ENCODE data around the gene TASL.
"Not testable (repeated sequence)": the region's sequence is repeated elsewhere in the genome, so short reads cannot be mapped to it uniquely, and the experiment has no call there.

The TASL gene

DNA sequence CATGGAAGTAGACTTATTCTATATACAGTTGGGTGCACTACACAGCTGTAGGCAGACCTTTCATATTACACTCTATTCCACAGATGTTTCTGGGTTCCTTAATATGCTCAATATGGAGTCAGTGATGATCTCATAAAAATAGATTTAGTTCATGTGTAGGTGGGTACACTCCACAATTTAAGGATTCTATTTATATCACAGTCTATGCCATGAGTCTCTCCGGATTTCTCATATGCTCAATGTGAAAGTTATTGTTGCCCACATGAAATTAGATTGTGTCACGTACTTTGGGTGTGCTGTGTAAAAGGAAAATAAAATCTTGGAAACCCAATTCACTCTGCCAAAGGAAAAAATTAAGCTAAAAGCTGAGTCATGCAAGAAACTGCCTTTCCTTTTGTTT is 32.5 kb upstream of the TASL start:
- FAIRE-seq (no peak), DNase-seq (ENCODE audit: insufficient read length, low spot score) (no peak)
- no peak for TF ChIP-seq SPI1 (IDR thresholded peaks at IDR 0.05; ENCODE audit: low read depth, low read length)
- TF ChIP-seq TAF1 (IDR thresholded peaks at IDR 0.05; ENCODE audit: low read depth, low read length), result no peak
- no peak for TF ChIP-seq POLR2A (IDR thresholded peaks at IDR 0.05; ENCODE audit: low read depth, low read length)
- TF ChIP-seq PAX5 (IDR thresholded peaks at IDR 0.05; ENCODE audit: insufficient read depth, low read length, severe bottlenecking), result no peak
- no peak for TF ChIP-seq POLR2AphosphoS5 (IDR thresholded peaks at IDR 0.05; ENCODE audit: low read depth, low read length)
- TF ChIP-seq POU2F2 (IDR thresholded peaks at IDR 0.05; ENCODE audit: low read depth, low read length), result no peak

DNA sequence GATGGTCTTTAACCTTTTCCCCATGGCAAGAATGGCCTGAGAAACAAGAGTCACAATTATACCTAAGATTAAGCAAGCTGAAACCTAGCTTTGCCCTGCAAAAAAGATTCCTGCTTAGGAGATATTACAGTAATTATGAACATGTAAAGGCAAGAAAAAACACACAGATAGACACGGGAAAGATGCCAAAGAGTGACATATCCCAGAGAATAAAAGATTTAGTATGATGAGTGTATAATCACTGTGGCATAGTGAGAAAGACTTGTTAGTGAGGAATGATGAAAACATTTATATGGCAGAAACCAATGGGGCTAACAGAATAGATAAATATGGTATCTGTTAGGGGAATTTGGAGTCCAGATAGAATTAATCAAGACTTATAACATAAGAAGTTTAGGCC is 29.6 kb upstream of the TASL start:
- FAIRE-seq, result no peak
- no peak for DNase-seq (ENCODE audit: insufficient read length, low spot score)
- TF ChIP-seq TAF1 (IDR thresholded peaks at IDR 0.05; ENCODE audit: low read depth, low read length) (no peak), POLR2A (IDR thresholded peaks at IDR 0.05; ENCODE audit: low read depth, low read length) (no peak), PAX5 (IDR thresholded peaks at IDR 0.05; ENCODE audit: insufficient read depth, low read length, severe bottlenecking) (no peak), SPI1 (IDR thresholded peaks at IDR 0.05; ENCODE audit: low read depth, low read length) (no peak)

- not testable (repeated sequence) for DNase-seq (ENCODE audit: insufficient read length, low spot score)
- FAIRE-seq, result peak; percentile 94
Observed at GRCh38 chrX:30600269-30601176, 23.0 kb upstream of the TASL start.

DNA sequence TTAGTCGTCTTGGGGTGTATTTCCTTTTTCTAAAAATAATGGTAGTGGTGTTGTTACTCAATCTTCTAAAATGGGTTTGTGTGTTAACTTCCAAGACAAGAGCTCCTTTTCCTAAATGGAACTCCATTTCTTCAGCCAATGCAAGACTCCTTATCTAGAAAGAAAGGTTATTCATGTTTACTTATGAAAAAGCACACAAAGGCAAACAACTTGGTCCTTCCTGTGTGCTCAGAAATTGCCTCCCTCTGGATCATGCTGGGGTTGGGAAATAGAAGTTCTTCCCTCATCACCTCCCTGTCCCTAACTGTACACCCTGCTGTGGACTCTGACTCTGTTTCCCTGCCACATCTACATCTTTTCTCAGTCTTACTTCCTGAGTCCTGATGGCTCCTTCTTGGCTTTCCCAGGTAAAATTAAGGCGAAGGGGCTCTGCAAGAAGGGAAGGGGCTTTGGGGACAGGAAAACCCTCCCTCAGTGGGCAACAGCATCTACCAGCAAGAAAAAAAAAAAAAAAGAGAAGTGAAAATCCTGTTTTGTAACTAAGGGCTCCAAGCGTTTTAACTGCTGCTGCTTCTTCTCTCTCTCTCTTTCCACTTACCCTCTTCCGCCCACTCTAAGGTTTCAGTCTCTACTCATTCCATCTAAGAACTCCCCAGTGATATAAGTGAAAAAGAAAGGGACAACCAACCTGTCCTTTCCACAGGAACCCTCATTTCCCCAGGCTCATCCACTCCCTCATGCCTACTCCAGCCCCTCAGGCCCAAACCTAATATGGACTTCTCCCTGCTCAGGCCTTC is 19.8 kb upstream of the TASL start:
- TF ChIP-seq TAF1 (IDR thresholded peaks at IDR 0.05; ENCODE audit: low read depth, low read length) (no peak), POLR2AphosphoS5 (IDR thresholded peaks at IDR 0.05; ENCODE audit: low read depth, low read length) (no peak), POU2F2 (IDR thresholded peaks at IDR 0.05; ENCODE audit: low read depth, low read length) (0 out of 2 replicates have a peak, but pooled peaks have one; percentile 17), POLR2A (IDR thresholded peaks at IDR 0.05; ENCODE audit: low read depth, low read length) (no peak), SPI1 (IDR thresholded peaks at IDR 0.05; ENCODE audit: low read depth, low read length) (peak; percentile 95), PAX5 (IDR thresholded peaks at IDR 0.05; ENCODE audit: insufficient read depth, low read length, severe bottlenecking) (no peak)
- DNase-seq (ENCODE audit: insufficient read length, low spot score) (no peak), FAIRE-seq (peak; percentile 23)

- no peak for DNase-seq (ENCODE audit: insufficient read length, low spot score)
- FAIRE-seq, result peak; percentile 56
- no peak for TF ChIP-seq POU2F2 (IDR thresholded peaks at IDR 0.05; ENCODE audit: low read depth, low read length)
- TF ChIP-seq SPI1 (IDR thresholded peaks at IDR 0.05; ENCODE audit: low read depth, low read length), result no peak
Observed at GRCh38 chrX:30593440-30594200, 16.1 kb upstream of the TASL start.

- no peak for FAIRE-seq
- TF ChIP-seq PAX5 (IDR thresholded peaks at IDR 0.05; ENCODE audit: insufficient read depth, low read length, severe bottlenecking), result no peak
- no peak for TF ChIP-seq POLR2AphosphoS5 (IDR thresholded peaks at IDR 0.05; ENCODE audit: low read depth, low read length)
- TF ChIP-seq TAF1 (IDR thresholded peaks at IDR 0.05; ENCODE audit: low read depth, low read length), result no peak
- no peak for TF ChIP-seq POU2F2 (IDR thresholded peaks at IDR 0.05; ENCODE audit: low read depth, low read length)
- TF ChIP-seq SPI1 (IDR thresholded peaks at IDR 0.05; ENCODE audit: low read depth, low read length), result no peak
- no peak for TF ChIP-seq POLR2A (IDR thresholded peaks at IDR 0.05; ENCODE audit: low read depth, low read length)
- DNase-seq (ENCODE audit: insufficient read length, low spot score), result no peak
Observed at GRCh38 chrX:30592831-30593230, 15.3 kb upstream of the TASL start.

DNA sequence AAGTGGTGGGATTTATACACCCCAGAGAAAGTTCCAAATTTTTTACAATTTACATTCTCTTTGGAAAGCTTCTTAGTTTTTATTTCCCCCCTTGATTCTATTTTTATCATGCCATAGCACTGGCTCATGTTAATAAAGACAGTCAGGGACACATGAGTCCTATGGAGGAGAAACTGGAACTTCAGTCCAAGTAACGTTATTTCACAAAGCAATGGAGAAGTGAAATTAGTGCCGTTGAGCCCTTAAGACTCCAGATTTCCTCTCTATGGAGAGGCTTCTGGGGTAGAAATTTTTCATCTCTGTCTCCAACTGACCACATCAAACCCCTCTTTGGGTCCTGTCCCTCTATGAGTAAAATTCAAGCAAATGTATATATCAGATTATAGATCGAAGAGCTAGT is 12.8 kb upstream of the TASL start:
- no peak for DNase-seq (ENCODE audit: insufficient read length, low spot score)
- TF ChIP-seq SPI1 (IDR thresholded peaks at IDR 0.05; ENCODE audit: low read depth, low read length) (peak; percentile 66), POU2F2 (IDR thresholded peaks at IDR 0.05; ENCODE audit: low read depth, low read length) (no peak)
- no peak for FAIRE-seq

DNA sequence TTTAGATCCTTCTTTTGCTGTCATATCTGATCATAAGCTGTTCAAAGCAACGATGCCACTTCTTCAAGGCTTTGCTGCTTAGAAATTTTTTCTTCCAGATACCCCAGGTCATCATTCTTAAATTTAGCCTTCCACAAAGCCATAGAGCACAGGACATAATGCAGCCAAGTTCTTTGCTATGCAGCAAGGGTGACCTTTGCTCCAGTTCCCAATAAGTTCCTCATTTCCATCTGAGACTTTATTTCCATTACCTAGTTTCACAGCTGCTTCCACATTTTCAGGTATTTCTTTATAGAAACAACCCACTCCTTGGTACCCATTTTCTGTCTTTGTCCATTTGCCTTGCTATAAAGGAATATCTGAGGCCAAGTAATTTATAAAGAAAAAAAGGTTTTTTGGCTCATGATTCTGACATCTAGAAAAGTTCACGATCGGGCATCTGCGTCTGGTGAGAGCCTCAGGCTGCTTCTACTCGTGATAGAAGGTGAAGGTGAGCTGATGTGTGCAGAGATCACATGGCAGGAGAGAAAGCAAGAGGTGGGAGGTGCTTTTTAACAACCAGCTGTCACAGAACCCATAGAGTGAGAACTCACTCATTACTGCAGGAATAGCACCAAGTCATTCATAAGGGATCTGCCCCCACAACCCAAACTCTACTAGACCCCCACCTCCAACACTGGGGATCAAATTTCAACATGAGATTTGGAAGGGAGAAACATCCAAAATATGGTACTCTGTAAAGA is 11.8 kb upstream of the TASL start:
- DNase-seq (ENCODE audit: insufficient read length, low spot score), result no peak
- no peak for TF ChIP-seq POLR2A (IDR thresholded peaks at IDR 0.05; ENCODE audit: low read depth, low read length)
- peak; percentile 82 for FAIRE-seq

GRCh38 chrX:30586516-30586915 is 8.9 kb upstream of the TASL start:
- DNase-seq (ENCODE audit: insufficient read length, low spot score), result no peak
- TF ChIP-seq SPI1 (IDR thresholded peaks at IDR 0.05; ENCODE audit: low read depth, low read length), result no peak
- no peak for TF ChIP-seq POLR2AphosphoS5 (IDR thresholded peaks at IDR 0.05; ENCODE audit: low read depth, low read length)
- TF ChIP-seq TAF1 (IDR thresholded peaks at IDR 0.05; ENCODE audit: low read depth, low read length), result no peak
- FAIRE-seq, result no peak

- no peak for TF ChIP-seq POLR2AphosphoS5 (IDR thresholded peaks at IDR 0.05; ENCODE audit: low read depth, low read length)
- TF ChIP-seq POLR2A (IDR thresholded peaks at IDR 0.05; ENCODE audit: low read depth, low read length), result no peak
- TF ChIP-seq PAX5 (IDR thresholded peaks at IDR 0.05; ENCODE audit: insufficient read depth, low read length, severe bottlenecking), result no peak
- no peak for TF ChIP-seq POU2F2 (IDR thresholded peaks at IDR 0.05; ENCODE audit: low read depth, low read length)
- TF ChIP-seq TAF1 (IDR thresholded peaks at IDR 0.05; ENCODE audit: low read depth, low read length), result no peak
- no peak for TF ChIP-seq SPI1 (IDR thresholded peaks at IDR 0.05; ENCODE audit: low read depth, low read length)
- FAIRE-seq, result no peak
- no peak for DNase-seq (ENCODE audit: insufficient read length, low spot score)
Observed at GRCh38 chrX:30582664-30583063, 5.1 kb upstream of the TASL start.

Measured in GM12891 (cell line).